ENCODE data around the gene SPAG17. TPM values are rescaled to one million over a fixed set of nuclear protein-coding genes. Genes with fewer than 3 reads are reported as not detected.

Gene SPAG17
- total RNA-seq = 3.3 TPM

- DNase-seq = peak; percentile 63
Measured at GRCh38 chr1:118185084-118185832, at the start of gene SPAG17. TSS of gene SPAG17 (minus strand) at chr1:118185228. CDS start at chr1:118185157, 71 bp downstream.

- no peak for DNase-seq
Measured at GRCh38 chr1:118225471-118225870, 40.4 kb upstream of the SPAG17 start.

- peak; percentile 23 for DNase-seq
Measured at GRCh38 chr1:118223426-118223825, 38.4 kb upstream of the SPAG17 start.

- no peak for DNase-seq
Measured at GRCh38 chr1:118219438-118219837, 34.4 kb upstream of the SPAG17 start.

DNA sequence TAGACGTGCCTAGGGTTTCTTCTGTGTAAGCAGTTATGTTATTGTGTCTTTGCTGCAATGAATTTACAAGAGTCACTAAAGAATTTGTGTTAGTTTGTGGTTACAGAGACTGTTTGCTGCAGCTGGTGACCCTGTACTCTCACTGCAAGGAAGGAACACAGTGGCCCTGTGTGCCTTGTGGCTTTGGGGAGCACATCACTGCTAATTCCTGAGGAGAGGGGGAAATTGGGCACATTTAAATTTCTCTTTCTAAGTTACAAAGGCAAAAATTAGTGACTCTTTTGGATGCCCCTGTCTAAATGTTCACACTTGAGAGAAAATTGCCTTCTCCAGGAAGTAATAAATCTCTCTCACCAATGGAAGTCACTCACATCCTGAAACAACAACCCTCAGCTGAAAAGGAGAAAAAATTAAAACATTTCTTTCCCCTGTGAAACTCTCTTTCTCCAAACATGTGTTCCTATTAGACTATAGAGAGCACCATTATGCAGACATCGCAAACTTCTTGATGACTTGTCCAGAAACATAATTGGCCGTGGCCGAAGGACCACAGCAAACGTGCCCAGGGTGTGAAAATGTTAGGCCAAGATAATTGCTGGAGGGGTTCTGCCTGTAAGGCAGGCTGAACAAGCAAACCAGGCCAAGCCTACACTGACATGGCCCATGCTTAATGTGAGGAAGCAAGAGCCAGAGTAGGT, 32.3 kb upstream of the SPAG17 start:
- peak; percentile 57 for DNase-seq

- no peak for DNase-seq
Measured at GRCh38 chr1:118214866-118215265, 29.8 kb upstream of the SPAG17 start.

DNA sequence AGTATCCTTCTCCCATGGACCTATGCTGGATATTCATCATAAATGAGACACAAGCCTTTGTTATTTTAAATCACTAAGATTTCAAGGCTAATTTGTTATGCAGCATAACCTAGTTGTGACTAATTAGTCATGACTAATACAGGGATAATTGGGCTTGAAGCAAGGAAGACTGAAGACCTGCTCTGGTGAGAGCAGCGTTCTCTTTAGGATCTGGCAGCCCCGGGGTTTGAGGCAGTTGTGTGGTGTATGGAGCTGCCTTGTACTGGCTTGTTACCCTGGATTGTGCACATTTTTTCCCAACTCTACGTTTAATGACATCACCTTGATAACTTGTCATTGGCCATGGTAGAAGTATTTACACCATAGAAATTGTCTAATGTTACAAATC, 25.7 kb upstream of the SPAG17 start:
- DNase-seq = no peak

DNA sequence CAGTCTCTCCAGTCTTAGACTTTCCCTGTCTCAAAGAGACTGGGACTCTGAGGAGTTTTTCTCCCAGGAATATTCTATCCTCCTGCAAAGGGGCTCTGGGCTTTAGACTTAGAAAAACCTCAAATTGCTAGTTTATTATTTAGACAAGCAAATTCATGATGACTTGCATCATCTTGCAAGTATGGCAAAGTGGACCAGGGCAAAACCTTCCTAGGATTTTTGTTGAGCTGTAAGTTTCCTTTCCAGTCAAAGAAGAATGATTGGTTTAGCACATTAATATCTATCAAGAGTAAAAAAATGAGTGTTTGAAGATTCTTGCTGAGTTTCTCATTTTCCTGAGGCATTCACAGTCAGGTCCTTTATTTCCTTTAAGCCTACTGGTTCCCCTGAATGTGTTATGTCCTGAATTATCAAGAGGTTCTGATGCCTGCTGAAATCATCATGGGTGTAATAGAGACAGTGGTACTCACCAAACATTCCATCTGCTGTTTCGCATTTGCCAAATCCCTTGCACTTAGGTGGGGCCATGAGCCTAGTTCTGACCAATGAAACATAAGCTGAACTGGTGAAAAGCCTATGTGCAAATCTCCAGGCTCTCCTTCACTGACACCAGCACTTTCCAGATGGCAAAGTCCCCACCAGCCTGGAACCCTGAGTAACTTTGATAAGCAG, 25.2 kb upstream of the SPAG17 start:
- no peak for DNase-seq

- peak; percentile 28 for DNase-seq
Measured at GRCh38 chr1:118209648-118210047, 24.6 kb upstream of the SPAG17 start.

- no peak for DNase-seq
Measured at GRCh38 chr1:118206966-118207365, 21.9 kb upstream of the SPAG17 start.

DNA sequence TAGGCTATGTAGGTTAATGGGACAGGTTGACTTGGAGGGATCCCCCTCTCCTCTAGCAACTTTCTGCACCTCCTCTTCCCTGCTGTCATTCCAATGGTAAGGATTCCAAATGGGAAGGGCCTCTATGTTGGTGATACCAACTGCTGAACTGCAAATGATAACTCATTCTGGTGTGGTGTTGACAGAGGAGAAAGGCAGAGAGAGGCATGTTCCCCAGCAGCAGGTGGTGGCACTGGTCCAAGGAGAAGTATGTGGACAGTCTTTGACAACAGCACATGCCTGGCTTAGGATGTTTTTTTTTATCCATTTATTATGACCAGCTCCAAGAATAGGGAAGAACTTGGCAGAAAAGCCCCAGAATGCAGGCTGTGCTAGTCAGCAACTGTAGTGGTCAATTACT, 19.6 kb upstream of the SPAG17 start:
- DNase-seq = no peak

- DNase-seq = peak; percentile 11
Measured at GRCh38 chr1:118204105-118204504, 19.1 kb upstream of the SPAG17 start.

- no peak for DNase-seq
Measured at GRCh38 chr1:118202076-118202608, 17.1 kb upstream of the SPAG17 start.

- no peak for DNase-seq
Measured at GRCh38 chr1:118201524-118201923, 16.5 kb upstream of the SPAG17 start.

GRCh38 chr1:118200836-118201235, 15.8 kb upstream of the SPAG17 start:
- no peak for DNase-seq

GRCh38 chr1:118190561-118190960, 5.5 kb upstream of the SPAG17 start:
- peak; percentile 51 for DNase-seq

DNA sequence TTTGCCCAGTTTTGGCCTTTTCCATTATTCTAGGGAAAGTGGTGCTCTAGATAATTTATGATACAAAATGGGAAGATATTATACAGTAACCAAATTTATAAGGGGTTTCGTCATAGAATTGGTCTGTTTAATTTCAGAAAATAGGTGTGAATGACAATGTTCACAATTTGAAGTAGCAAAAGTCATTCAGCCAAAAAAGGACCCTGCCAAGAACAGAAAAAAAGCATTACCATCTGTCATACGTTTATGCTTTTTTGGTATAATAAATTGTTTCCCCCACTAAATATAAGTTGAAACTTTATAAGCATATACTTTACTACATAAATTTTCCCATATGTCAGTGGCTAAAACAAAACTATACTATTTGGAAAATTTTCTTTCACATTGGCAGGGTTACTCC, 4.5 kb upstream of the SPAG17 start:
- DNase-seq = no peak

GRCh38 chr1:118188411-118188810, 3.4 kb upstream of the SPAG17 start:
- DNase-seq = no peak

- DNase-seq = no peak
Measured at GRCh38 chr1:118186026-118186425, 998 bp upstream of the SPAG17 start.

- DNase-seq = no peak
Measured at GRCh38 chr1:118184739-118185083, 317 bp downstream of the SPAG17 start.

GRCh38 chr1:118183586-118183985, 1.4 kb downstream of the SPAG17 start:
- DNase-seq = peak; percentile 8

DNA sequence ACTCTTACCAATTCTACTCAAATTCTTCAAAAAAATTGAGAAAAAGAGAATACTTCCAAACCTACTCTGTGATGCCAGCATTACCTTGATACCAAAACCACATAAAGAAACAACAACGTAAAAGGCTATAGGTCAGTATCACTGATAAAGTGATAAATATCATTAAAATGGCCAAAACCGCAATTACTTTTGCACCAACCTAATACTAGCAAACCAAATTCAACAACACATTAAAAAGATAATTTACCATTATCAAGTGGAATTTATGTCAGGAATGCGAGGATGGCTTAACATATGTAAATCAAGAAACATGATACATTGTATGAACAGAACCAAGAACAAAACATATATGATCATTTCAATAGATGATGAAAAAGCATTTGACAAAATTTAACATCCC, 7.0 kb downstream of the SPAG17 start:
- DNase-seq = no peak

DNA sequence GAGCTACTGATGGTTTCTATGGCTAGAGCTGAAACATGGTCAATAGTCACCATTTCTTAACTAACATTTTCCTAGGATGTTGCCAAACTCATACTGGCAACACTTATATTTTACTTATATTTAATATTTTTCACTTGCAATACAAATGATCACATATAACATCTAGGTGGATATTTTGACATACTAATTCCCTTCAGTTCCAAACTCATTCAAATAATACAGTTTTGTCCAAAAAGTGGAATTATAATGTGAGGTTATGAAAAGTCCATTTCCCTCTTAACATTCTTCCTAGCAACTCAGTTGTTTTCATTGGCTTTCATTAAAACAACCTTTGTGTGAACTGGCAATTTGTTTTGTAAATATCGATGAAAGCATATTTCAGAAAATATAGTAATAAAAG, 16.0 kb downstream of the SPAG17 start:
- no peak for DNase-seq
